HG02943 (cell line): Measurements from ENCODE around the gene SPSB1.

Experiments
- ATAC-seq: cut with Tn5 transposase; IDR thresholded peaks from one replicate; pipeline ENCODE4 v1.9.1; 2021; ENCODE audit warnings: mild to moderate bottlenecking, low read depth, moderate library complexity; ENCODE audit not compliant: unreplicated experiment

SPSB1 gene

GRCh38 chr1:9317072-9317471 is 24.4 kb downstream of the SPSB1 start:
- ATAC-seq = no peak

DNA sequence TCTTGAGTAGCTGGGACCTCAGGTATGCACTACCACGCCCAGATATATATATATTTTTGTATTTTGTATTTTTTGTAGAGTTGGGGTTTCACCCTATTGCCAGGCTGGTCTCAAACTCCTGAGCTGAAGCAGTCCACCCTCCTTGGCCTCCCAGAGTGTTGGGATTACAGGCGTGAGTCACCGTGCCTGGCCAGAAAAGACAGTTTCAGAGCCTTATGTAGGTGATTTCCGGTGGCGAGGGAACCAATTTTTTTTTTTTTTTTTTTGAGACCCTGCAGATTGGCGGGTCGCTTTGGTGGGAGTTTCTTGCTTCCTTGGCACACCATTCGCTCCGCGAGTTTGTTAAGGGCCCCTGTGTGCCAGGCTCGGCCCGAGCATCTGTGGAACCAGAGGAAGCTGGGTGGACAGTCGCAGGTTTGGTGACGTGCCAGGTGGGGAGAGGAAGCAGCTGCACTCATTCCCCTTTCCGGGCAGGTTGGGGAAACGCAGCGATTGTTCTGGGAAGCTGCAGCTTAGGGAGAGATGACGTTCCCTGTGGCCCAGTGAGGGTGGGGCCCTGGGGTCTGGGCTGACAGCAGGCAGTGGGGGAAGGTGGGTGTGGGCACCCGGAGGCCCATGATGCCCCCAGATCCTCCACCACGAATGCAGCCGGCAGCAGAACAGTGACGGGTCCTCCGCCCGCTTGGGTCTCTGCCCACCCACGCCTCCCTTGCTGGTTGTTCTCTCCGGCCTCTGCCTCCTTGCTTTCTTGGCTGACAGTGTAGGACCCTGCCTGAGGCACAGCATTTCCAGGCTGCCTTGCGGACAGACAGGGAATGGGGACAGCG is 25.1 kb downstream of the SPSB1 start:
- no peak for ATAC-seq

GRCh38 chr1:9319208-9319788 is 26.6 kb downstream of the SPSB1 start:
- ATAC-seq = no peak

- ATAC-seq = no peak
Measured at GRCh38 chr1:9319789-9320519, 27.3 kb downstream of the SPSB1 start.

- no peak for ATAC-seq
Measured at GRCh38 chr1:9320520-9321479, 28.1 kb downstream of the SPSB1 start.

- no peak for ATAC-seq
Measured at GRCh38 chr1:9321480-9321849, 28.8 kb downstream of the SPSB1 start.

DNA sequence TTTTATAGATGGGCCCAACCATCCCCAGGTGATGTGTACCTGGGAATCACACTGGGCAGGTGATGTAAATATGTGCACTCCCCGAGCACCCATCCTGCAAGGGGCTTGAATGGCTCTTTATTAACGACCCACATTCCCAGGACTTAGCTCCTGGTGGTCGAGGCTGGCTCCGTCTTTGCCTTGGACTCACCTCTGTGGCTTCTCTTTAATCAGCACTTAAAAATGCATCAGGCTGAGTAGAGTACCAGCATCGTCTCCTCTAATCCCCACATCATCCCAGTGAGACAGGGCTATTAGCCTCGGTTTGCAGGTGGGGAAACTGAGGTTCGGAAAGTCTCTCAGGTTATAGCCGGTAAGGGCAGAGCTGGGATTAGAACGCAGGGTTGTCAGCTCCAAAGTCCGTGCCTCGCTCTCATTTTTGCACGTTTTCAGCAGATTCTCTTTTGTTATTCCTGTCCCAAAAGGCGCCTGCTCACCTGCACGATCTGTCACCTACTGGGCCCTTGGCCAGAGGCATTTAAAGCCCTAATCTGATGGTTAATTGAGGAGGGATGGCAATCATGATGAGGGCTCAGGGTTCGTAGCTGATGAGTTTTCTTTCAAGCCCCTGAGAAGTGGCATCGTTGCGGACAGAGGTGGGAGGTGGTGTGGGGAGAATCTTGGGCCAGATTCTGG is 29.4 kb downstream of the SPSB1 start:
- ATAC-seq = no peak

GRCh38 chr1:9322661-9323244 is 30.1 kb downstream of the SPSB1 start:
- ATAC-seq = no peak

GRCh38 chr1:9324246-9325096 is 31.8 kb downstream of the SPSB1 start:
- no peak for ATAC-seq

- ATAC-seq = no peak
Measured at GRCh38 chr1:9326596-9326995, 33.9 kb downstream of the SPSB1 start.

DNA sequence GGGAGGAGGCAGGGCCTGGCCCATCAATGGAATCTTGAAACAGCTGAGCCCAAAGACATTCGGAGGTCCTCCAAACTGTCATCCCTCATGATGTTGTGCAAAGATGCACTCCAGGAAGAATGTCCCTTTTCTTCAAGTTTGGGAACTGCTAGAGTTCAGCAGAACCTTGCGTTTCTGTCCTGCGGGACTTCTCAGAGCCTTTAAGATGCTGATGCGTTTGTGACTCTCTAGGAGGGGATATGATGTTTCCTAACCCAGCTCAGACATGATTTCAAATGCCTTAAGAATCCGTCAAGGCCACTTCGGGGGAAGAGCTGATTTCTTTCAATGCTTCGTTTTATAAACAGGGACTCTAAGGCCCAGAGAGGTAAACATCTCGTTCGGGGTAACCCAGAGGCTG is 35.5 kb downstream of the SPSB1 start:
- ATAC-seq = no peak

GRCh38 chr1:9328715-9329114 is 36.0 kb downstream of the SPSB1 start:
- no peak for ATAC-seq

- no peak for ATAC-seq
Measured at GRCh38 chr1:9331016-9331415, 38.3 kb downstream of the SPSB1 start.

- ATAC-seq = no peak
Measured at GRCh38 chr1:9331558-9332346, 39.1 kb downstream of the SPSB1 start.

DNA sequence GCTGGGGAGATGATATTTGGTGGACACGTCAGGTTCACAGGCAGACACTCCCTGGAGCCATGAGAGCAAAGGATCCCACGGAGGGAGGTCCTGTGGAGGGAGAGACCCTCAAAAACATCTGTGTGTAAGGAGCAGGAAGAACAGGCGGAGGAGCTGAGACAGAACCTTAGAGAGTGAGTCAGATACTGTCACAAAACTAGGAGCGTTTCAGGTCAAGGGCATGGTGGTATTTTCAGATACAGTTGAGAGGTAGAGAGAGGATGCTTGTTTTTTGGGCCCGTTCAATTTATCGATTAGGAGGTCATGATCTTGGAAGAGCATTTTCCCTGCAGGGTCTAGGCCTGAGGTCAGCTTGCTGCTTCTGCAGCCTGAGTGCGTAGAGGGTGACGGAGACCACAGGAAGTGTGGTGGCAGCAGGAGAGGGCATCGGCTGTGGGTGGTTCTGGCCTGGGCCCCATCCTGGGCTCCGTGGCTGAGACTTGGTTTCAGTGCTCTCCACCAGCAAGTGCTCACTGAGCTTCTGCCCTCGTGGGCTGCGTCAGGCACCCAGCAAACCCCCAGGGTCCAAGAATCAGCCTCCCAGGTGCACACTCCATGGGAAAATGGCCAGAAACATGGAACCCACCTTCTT is 39.9 kb downstream of the SPSB1 start:
- ATAC-seq = no peak

GRCh38 chr1:9338397-9339246 is 45.9 kb downstream of the SPSB1 start:
- no peak for ATAC-seq
